Stomach smooth muscle (tissue), 2 donors: Measurements from ENCODE around the gene ZNF678.

ENCODE experiments used
- H3K27ac ChIP-seq: one replicate; pipeline ENCODE4 v1.7.0; 2013; ENCODE audit warnings: mild to moderate bottlenecking, low read length, inconsistent platforms
- H3K27me3 ChIP-seq, 2 donors: one replicate each; pipeline ENCODE4 v1.7.0; 2013; ENCODE audit warnings: low read length in 2 of 2; ENCODE audit not compliant: insufficient read depth in 2 of 2, control insufficient read depth in 1 of 2
- H3K36me3 ChIP-seq, 2 donors: one replicate each; pipeline ENCODE4 v1.7.0; 2013; ENCODE audit warnings: low read length in 2 of 2; ENCODE audit not compliant: control insufficient read depth in 2 of 2, insufficient read depth in 2 of 2
- H3K4me1 ChIP-seq: one replicate; pipeline ENCODE4 v1.7.0; 2013; ENCODE audit warnings: low read length; ENCODE audit not compliant: control insufficient read depth, insufficient read depth
- H3K4me3 ChIP-seq, 2 donors: one replicate each; pipeline ENCODE4 v1.7.0; 2013; ENCODE audit warnings: low read length in 2 of 2
- H3K9ac ChIP-seq, 2 donors: one replicate each; pipeline ENCODE4 v1.7.0; 2013; ENCODE audit warnings: low read length in 2 of 2, mild to moderate bottlenecking in 1 of 2
- H3K9me3 ChIP-seq, 2 donors: one replicate each; pipeline ENCODE4 v1.7.0; 2013; ENCODE audit warnings: low read length in 2 of 2; ENCODE audit not compliant: control insufficient read depth in 2 of 2
- donor health status: healthy.
- donor health status: Pancreatic carcinoma.

The ZNF678 gene

GRCh38 chr1:227563324-227564201, at the start of gene ZNF678:
Gene ZNF678, plus strand, starts transcription at chr1:227563556. Its CDS starts 87,436 bp downstream, at chr1:227650992.
- H3K9ac ChIP-seq = peak within 1 kb of the TSS; percentile 67 to 90
- H3K36me3 ChIP-seq = no peaks in the 10 kb centered on the region
- H3K4me1 ChIP-seq = peaks cover 6% of the 10 kb centered on the region
- peak within 1 kb of the TSS; percentile 59 to 95 for H3K4me3 ChIP-seq
- H3K27ac ChIP-seq = peak within 1 kb of the TSS; percentile 80
- no peaks in the 10 kb centered on the region for H3K9me3 ChIP-seq
- peaks cover 22 to 26% of the 10 kb centered on the region in 2 donors for H3K27me3 ChIP-seq

DNA sequence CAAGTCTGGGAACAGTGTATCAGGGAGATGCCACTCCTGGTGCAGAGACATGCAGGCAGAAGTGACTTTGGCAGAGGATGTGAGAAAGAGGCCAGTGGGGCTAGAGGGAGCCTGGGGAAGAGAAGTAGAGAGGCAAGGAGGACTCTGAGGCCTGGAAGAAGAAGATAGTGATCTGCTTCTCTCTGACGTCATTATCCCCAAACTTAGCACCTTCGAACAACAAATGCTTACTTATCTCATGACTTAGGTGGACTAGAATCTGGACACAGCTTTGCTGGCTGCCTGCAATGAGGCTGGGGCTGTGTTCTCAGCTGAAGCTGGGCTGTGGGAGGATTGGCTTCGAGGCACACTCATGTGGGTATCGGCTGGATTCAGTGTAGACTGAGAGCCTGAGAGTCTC, 44.5 kb upstream of the ZNF678 start:
- no peaks in the 10 kb centered on the region for H3K36me3 ChIP-seq
- H3K9me3 ChIP-seq = peaks cover 3 to 5% of the 10 kb centered on the region in 2 donors
- H3K27me3 ChIP-seq = no peaks in the 10 kb centered on the region
- H3K27ac ChIP-seq = no peak overlapping the region
- H3K4me3 ChIP-seq = no peak overlapping the region
- no peaks in the 10 kb centered on the region for H3K4me1 ChIP-seq
- H3K9ac ChIP-seq = no peak overlapping the region

DNA sequence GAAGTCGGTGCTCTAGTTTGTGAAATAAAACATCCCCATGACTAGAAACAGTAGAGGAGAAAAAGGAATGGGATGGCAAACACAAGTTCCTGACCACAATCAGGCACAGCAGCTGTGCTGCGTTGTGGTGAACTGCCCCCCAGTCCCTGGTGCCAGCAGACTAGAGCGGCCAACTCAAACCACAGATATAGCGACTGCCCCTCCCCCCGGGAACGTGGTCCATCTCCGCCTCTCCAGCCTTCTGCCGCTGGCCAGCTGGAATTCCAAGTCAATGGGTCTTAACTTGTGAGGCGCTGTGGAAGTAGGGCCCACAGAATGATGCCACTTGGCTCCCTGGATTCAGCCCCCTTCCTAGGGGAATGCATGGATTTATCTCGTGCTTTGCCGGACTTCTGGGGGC, 41.6 kb upstream of the ZNF678 start:
- H3K9me3 ChIP-seq = peaks cover 7 to 8% of the 10 kb centered on the region in 2 donors
- H3K4me3 ChIP-seq = no peak overlapping the region
- H3K27me3 ChIP-seq = no peaks in the 10 kb centered on the region
- H3K4me1 ChIP-seq = no peaks in the 10 kb centered on the region
- no peak overlapping the region for H3K27ac ChIP-seq
- no peaks in the 10 kb centered on the region for H3K36me3 ChIP-seq
- no peak overlapping the region for H3K9ac ChIP-seq

DNA sequence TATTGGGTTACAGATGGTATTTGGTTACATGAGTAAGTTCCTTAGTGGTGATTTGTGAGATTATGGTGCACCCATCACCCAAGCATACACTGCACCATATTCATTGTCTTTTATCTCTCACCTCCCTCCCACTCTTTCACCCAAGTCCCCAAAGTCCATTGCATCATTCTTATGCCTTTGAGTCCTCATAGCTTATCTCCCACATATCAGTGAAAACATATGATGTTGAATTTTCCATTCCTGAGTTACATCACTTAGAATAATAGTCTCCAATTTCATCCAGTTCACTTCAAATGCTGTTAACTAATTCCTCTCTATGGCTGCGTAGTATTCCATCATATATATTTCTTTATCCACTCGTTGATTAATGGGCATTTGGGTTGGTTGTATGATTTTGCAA, 36.8 kb upstream of the ZNF678 start:
- Histone ChIP-seq H3K27ac (no peak overlapping the region), H3K4me3 (no peak overlapping the region), H3K9me3 (peaks cover 4 to 8% of the 10 kb centered on the region in 2 donors), H3K4me1 (no peaks in the 10 kb centered on the region), H3K27me3 (no peaks in the 10 kb centered on the region), H3K9ac (no peak overlapping the region), H3K36me3 (no peaks in the 10 kb centered on the region)

GRCh38 chr1:227532019-227532619, 31.2 kb upstream of the ZNF678 start:
- Histone ChIP-seq H3K4me3 (no peak overlapping the region), H3K4me1 (no peaks in the 10 kb centered on the region), H3K9me3 (peaks cover 5 to 26% of the 10 kb centered on the region in 2 donors), H3K27ac (no peak overlapping the region), H3K9ac (no peak overlapping the region), H3K27me3 (no peaks in the 10 kb centered on the region), H3K36me3 (no peaks in the 10 kb centered on the region)

- Histone ChIP-seq H3K27ac (no peak overlapping the region), H3K4me1 (peaks cover 20% of the 10 kb centered on the region), H3K27me3 (no peaks in the 10 kb centered on the region), H3K36me3 (no peaks in the 10 kb centered on the region), H3K9ac (no peak overlapping the region), H3K9me3 (peaks cover 3 to 17% of the 10 kb centered on the region in 2 donors), H3K4me3 (no peak overlapping the region)
Measured at GRCh38 chr1:227540170-227541098, 22.9 kb upstream of the ZNF678 start.

DNA sequence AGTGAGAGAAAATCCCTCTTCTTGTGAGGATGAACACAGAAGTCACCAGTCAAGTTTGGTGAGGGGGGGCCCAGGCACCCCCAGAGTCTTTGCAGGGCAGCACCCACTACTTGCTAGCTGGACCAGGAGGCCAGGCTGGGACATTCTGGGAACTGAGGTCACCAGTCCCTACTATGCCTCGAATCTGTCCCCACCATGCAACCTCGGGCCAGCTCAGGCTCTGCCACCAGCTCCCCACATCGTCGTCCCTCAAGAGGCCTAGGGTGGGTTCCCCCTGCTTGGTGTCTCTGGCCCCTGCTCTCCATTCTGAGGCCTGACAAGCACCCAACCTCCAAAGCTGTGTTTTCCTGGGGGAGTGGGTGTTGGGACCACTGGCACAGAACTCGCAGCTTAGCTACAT, 22.2 kb upstream of the ZNF678 start:
- no peak overlapping the region for H3K27ac ChIP-seq
- peak overlapping the region in 1 of 2 donors; percentile 78 for H3K4me3 ChIP-seq
- peaks cover 20% of the 10 kb centered on the region for H3K4me1 ChIP-seq
- H3K9ac ChIP-seq = no peak overlapping the region
- H3K9me3 ChIP-seq = peaks cover 0 to 12% of the 10 kb centered on the region in 2 donors
- no peaks in the 10 kb centered on the region for H3K27me3 ChIP-seq
- H3K36me3 ChIP-seq = no peaks in the 10 kb centered on the region

GRCh38 chr1:227541796-227542152, 21.6 kb upstream of the ZNF678 start:
- H3K9me3 ChIP-seq = peaks cover 0 to 7% of the 10 kb centered on the region in 2 donors
- no peaks in the 10 kb centered on the region for H3K36me3 ChIP-seq
- H3K9ac ChIP-seq = peak overlapping the region; percentile 74 to 76
- H3K27ac ChIP-seq = no peak overlapping the region
- peak overlapping the region; percentile 62 to 78 for H3K4me3 ChIP-seq
- H3K4me1 ChIP-seq = peaks cover 20% of the 10 kb centered on the region
- no peaks in the 10 kb centered on the region for H3K27me3 ChIP-seq

DNA sequence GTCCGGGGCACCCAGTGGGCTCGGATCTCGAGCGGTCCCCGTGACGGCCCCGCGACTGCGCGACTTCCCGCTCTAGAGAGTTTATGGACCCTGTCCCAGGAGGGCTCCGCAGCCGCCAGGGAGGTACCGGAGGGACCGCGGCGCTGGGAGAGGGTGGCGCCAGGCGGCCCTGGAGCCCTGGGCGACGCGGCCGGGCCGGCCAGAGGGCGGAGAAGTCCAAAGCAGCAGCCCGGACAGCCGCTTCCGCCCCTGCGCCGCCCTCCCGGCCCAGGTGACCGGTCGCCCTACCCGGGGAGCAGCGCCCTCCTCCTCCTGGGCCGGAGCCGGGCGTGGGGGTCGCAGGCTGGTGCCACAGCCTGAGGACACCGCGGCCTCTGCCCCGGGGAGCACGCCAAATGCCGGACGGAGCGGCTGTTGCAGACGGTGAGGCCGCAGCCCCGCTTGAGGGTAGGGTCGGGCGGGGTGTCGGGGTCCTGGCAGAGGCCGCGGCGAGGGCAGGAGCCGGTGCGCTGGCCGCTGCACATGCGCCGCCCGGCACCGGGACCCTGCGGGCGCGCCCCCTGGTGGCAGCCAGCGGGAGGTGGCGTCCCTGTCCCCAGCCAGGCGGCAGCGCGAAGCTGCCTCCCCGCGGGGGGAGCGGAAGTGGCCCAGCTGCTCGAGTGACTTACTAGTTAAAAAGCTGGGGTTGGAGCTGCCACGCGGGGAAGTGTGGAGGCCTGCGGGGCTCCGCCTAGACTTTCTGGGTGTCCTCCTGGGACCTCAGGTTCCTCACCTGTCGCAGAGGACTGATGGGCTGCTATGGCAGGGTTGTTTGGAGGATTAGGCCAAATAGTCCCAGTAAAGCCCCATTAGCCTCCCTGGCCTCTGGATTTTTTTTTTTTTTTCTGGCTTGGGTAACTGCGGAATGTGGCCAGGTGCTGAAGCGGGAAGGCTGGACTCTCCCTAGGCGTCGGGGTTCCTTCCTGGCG, 20.9 kb upstream of the ZNF678 start:
- Histone ChIP-seq H3K27me3 (no peaks in the 10 kb centered on the region), H3K4me3 (peak overlapping the region; percentile 62 to 78), H3K9ac (peak overlapping the region; percentile 74 to 76), H3K9me3 (peaks cover 0 to 3% of the 10 kb centered on the region in 2 donors), H3K4me1 (peaks cover 20% of the 10 kb centered on the region), H3K27ac (no peak overlapping the region), H3K36me3 (no peaks in the 10 kb centered on the region)
